GM18951 (cell line): ENCODE results near the gene DNAJC4.

Experiments
- POLR2A ChIP-seq: IDR thresholded peaks from 4 replicates; pipeline ENCODE4 v1.6.1; 2011; ENCODE audit warnings: mild to moderate bottlenecking; ENCODE audit not compliant: insufficient read length, insufficient read depth; ENCODE audit errors: extremely low read depth
- in situ Hi-C: fragments of 300-500 bp; cut with MboI; formaldehyde crosslinking; loops from one replicate; pipeline ENCODE4 v1.12.0; 2022; ENCODE audit warnings: low sequenced_read_pairs, mixed read lengths, inconsistent platforms; ENCODE audit not compliant: unreplicated experiment

DNAJC4 gene

GRCh38 chr11:64219354-64219684 lies 11.0 kb upstream of the DNAJC4 start:
- in situ Hi-C loops = no loop called here
- no peak for TF ChIP-seq POLR2A

- no peak for TF ChIP-seq POLR2A
- in situ Hi-C loops = no loop called here
Measured at GRCh38 chr11:64219755-64220154, 10.6 kb upstream of the DNAJC4 start.

GRCh38 chr11:64220271-64220670 lies 10.1 kb upstream of the DNAJC4 start:
- no peak for TF ChIP-seq POLR2A
- in situ Hi-C loops = no loop called here

GRCh38 chr11:64220798-64221197 lies 9.6 kb upstream of the DNAJC4 start:
- in situ Hi-C loops = no loop called here
- peak; percentile 12 for TF ChIP-seq POLR2A

- TF ChIP-seq POLR2A = no peak
- in situ Hi-C loops = no loop called here
Measured at GRCh38 chr11:64222651-64223000, 7.7 kb upstream of the DNAJC4 start.

- in situ Hi-C loops = no loop called here
- peak; percentile 42 for TF ChIP-seq POLR2A
Measured at GRCh38 chr11:64223001-64223651, 7.2 kb upstream of the DNAJC4 start.

- peak; percentile 41 for TF ChIP-seq POLR2A
Measured at GRCh38 chr11:64224151-64224890, 6.0 kb upstream of the DNAJC4 start.

GRCh38 chr11:64224891-64225607 lies 5.3 kb upstream of the DNAJC4 start:
- in situ Hi-C loops = no loop called here

More at GRCh38 chr11:64224151-64224890, 6.0 kb upstream of the DNAJC4 start:
- in situ Hi-C loops = no loop called here

GRCh38 chr11:64225608-64226506 lies 4.5 kb upstream of the DNAJC4 start, which contains the start of the genes NUDT22 and TRPT1:
TSS of gene NUDT22 (plus strand) at chr11:64226274. CDS start at chr11:64226653, 379 bp downstream.
TSS of gene TRPT1 (minus strand) at chr11:64226186. CDS start at chr11:64225860, 326 bp downstream.
- in situ Hi-C loops = no loop called here
- TF ChIP-seq POLR2A = peak; percentile 84

More at GRCh38 chr11:64224891-64225607, 5.3 kb upstream of the DNAJC4 start:
- peak; percentile 20 for TF ChIP-seq POLR2A

- peak; percentile 25 for TF ChIP-seq POLR2A
- in situ Hi-C loops = no loop called here
Measured at GRCh38 chr11:64226507-64227051, 3.8 kb upstream of the DNAJC4 start.

- in situ Hi-C loops = no loop called here
- no peak for TF ChIP-seq POLR2A
Measured at GRCh38 chr11:64227405-64227956, 2.9 kb upstream of the DNAJC4 start.

GRCh38 chr11:64229090-64229743 lies 1.1 kb upstream of the DNAJC4 start:
- in situ Hi-C loops = no loop called here
- no peak for TF ChIP-seq POLR2A
